GM19099 (cell line): ENCODE measurements around the gene C7orf33.

Source experiments
- POLR2A ChIP-seq: IDR thresholded peaks from 3 replicates; pipeline ENCODE4 v1.6.1; 2011; ENCODE audit warnings: low read depth; ENCODE audit not compliant: insufficient read length; ENCODE audit errors: extremely low read depth

The C7orf33 gene, protein sequence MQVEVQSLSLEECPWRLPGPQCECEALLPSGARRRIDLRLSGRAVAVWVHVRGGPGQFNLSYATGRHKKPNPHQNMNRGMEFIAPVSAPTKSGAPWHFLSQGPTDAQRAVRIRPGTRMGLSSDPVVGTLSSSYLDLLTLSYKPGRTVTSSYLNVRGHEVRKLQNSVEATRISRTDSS

GRCh38 chr7:148590471-148590870 lies at the start of gene C7orf33:
Gene C7orf33, plus strand, starts transcription at chr7:148590766. Its CDS starts 160 bp downstream, at chr7:148590926.
- TF ChIP-seq POLR2A = no peak

GRCh38 chr7:148541891-148542504 lies 48.6 kb upstream of the C7orf33 start:
- no peak for TF ChIP-seq POLR2A

DNA sequence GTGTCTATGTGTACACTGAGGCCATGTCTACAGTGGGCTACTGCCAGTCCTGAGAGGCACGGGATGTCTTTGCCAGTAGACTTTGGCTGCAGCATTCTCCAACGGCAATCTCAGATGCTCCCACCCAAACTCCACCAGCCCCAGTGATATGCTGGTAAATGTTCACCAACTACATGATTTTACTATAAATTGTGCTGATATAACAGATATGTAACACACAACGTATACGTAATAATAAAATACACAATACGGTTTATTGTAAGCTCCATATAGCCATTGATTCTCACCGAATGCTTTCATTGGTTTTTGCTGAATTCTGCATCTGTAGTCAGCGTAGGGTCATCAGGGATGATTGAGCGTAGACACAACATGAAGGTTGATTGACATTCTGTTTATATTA lies 47.3 kb upstream of the C7orf33 start:
- TF ChIP-seq POLR2A = no peak

DNA sequence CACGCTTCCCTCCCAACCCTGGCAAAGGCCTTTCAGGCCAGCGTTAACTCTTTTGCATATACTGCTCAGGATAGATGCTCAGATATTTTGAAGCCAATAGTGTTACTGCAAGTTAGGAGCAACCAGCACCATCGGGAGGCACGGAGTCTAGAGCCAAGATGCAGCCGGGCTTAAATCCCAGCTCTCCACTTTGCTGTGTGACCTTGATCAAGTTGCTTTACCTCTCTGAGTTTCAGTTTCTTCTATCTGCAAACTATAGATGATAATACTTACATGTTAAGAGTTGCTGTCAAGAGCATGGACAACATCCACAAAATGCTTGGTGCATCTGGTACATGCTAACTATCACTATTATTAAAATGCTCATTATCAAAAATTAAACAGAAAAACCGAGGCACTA lies 45.4 kb upstream of the C7orf33 start:
- TF ChIP-seq POLR2A = no peak

DNA sequence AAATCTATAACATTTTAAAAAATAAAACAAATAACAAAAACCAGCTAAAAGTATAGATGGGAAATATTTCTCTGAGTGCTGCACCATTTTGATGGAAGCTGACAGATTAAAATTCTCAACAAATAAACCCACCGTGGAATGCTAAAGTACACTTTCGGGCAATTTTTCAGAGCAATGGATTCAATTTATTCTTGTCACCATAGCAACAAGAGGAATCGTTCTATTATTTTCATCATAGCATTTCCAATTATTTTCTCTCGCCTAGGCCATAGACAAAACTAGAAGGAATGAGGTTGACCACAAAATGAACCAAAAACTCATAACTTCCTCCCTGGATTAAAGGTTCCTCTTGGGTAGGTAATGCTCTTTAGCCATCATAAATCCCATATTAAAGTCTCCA lies 44.6 kb upstream of the C7orf33 start:
- no peak for TF ChIP-seq POLR2A

- no peak for TF ChIP-seq POLR2A
Measured at GRCh38 chr7:148546857-148547256, 43.7 kb upstream of the C7orf33 start.

- TF ChIP-seq POLR2A = no peak
Measured at GRCh38 chr7:148547951-148548350, 42.6 kb upstream of the C7orf33 start.

GRCh38 chr7:148553979-148554378 lies 36.6 kb upstream of the C7orf33 start:
- TF ChIP-seq POLR2A = no peak

DNA sequence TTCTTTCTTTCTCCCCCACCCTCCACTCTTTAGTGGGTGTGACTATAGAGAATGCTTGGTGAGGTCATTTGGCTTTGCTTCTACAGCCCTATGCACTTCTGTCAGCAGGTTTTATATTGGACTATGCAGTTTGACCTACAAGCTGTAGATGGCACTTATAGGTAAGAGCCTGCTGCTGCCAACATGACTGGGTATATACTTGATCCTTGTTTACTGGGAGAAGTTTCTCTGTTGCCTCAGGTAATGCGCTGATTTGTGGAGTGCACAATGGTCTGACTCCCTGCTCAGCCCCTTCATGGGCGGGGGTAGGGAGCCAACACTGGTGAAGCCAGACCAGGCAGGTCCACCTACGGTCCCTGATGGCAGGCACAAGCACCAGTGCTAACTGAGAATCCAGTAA lies 33.7 kb upstream of the C7orf33 start:
- no peak for TF ChIP-seq POLR2A

- no peak for TF ChIP-seq POLR2A
Measured at GRCh38 chr7:148558914-148559313, 31.7 kb upstream of the C7orf33 start.

GRCh38 chr7:148561099-148561498 lies 29.5 kb upstream of the C7orf33 start:
- no peak for TF ChIP-seq POLR2A

- TF ChIP-seq POLR2A = no peak
Measured at GRCh38 chr7:148563583-148564274, 26.8 kb upstream of the C7orf33 start.

GRCh38 chr7:148566736-148567135 lies 23.8 kb upstream of the C7orf33 start:
- TF ChIP-seq POLR2A = no peak

DNA sequence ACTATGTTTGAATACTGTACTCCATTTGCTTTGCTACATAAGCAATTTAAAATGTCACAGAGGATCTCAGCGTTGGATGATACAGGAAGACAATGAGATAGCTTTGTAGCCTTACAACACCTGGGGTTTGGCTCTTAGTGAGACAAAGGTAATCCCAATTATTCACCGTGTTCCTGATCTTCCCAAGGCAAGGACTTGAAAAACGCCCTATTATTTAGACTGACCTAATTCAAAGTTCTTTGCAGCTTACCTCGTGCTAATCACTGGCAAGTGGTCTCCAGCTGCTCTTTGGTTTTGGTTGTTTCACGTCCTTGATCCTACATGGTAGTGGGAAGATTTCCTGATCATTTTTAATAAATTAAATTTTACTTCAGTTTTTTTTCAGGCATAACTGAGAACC lies 23.0 kb upstream of the C7orf33 start:
- TF ChIP-seq POLR2A = no peak

DNA sequence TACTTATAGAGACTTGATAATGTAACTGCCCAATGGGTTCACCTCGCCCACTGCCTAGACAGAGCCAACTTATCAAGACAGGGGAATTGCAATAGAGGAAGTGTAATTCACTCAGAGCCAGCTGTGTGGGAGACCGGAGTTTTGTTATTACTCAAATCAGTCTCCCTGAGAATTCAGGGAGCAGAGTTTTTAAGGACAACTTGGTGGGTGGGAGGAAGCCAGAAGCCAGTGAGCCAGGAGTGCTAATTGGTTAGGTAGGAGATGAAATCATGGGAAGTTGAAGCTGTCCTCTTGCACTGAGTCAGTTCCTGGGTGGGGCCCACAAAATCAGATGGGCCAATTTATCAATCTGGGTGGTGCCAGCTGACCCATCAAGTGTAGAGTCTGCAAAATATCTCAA lies 20.1 kb upstream of the C7orf33 start:
- no peak for TF ChIP-seq POLR2A

GRCh38 chr7:148571381-148571780 lies 19.2 kb upstream of the C7orf33 start:
- TF ChIP-seq POLR2A = no peak
